Stimulated activated CD4-positive, alpha-beta T cell treated with anti-CD3 and anti-CD28 coated beads, Interleukin-4, amount 100 ng/mL, for 4 hours (primary cell): Measurements from ENCODE around the gene NIPBL.
"Not testable (repeated sequence)": the region's sequence is repeated elsewhere in the genome, so short reads cannot be mapped to it uniquely, and the experiment has no call there.

ENCODE experiments used
- DNase-seq, 2 experiments: peaks; one replicate each; pipeline ENCODE4 v3.0.0-alpha.2; 2020

Gene NIPBL

DNA sequence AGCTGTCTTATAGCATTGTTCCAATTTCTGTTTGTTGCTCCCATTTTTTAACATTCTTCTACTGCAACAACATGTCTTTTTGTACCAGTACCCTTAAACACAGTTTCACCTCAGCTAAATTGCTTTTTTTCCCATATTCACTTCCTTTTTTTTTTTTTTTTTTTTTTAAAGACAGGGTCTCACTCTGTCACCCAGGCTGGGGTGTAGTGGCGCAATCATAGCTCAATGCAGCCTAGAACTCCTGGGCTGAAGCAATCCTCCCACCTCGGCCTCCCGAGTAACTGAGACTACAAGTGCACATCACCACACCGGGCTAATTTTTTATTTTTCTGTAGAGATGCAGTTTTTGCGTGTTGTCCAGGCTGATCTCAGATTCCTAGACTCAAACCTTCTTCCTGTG, 161.3 kb downstream of the NIPBL start:
- no peak for DNase-seq

DNA sequence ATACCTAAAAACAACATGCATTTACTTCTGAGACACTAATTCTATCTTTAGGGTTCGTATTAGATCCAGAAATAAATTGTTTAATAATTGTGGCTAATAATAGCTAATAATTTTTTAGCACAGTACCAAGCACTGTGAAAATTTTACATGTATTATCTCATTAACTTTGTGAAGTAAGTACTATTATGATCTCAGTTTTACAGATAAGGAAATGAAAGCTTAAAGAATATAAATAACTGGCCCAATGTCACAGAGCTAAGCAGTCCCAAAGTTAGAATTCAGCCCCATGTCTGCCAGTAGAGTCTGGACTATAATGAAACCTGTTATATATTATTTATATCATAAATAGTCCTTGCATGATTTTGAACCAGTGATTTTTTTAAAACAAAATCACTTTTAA, 163.3 kb downstream of the NIPBL start:
- DNase-seq, result no peak

DNA sequence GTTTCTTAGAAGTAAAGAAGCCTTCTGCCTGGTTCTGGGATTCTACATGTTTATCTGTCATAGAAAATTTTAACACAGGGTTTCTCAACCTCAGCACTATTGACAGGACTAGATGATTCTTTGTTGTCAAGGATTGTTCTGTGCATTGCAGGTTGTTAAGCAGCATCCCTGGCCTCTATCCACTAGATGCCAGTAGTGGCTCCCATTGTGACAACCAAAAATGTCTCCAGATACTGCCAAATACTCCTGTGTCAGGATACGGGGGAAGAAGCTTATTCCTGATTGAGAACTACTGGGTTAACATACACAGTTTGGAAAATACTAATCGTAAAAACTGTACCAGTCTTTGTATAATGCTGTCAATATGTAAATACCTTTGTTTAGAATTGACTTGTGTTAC, 167.1 kb downstream of the NIPBL start:
- no peak for DNase-seq

DNA sequence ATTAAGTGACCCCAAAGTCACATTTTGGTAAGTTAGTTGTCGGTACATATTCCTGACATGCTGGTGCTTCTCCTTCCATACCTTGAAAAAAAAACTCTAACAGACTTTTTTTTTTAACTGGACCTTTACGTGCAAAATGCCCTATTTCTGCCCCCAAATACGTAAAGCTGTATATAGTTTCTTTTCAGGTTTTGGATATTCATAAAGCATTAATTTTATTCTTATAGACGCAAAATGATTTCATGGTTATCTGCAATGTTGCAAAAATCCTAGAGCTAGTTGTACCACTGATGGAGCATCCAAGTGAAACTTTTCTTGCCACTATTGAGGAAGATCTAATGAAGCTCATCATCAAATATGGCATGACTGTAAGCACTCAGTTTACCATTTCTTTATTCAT, 167.6 kb downstream of the NIPBL start:
- DNase-seq, result no peak

DNA sequence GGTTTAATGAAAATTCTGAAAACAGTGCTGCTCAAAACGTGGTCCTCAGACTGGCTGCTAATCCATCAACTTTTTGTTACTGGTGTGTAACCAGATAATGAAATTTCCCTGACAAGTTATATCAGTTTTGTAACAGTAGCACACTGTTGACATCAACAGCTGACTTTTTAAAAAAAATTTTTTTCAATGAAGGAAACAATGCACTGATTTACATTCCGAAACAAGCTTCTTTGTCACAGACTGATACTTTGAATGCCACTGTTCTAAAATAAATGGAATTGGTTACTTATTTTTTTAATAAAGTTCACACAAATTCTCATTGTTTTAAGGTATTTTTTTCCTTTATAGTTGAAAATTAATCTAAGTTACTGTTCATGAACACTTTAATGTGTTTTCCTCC, 169.1 kb downstream of the NIPBL start:
- no peak for DNase-seq

DNA sequence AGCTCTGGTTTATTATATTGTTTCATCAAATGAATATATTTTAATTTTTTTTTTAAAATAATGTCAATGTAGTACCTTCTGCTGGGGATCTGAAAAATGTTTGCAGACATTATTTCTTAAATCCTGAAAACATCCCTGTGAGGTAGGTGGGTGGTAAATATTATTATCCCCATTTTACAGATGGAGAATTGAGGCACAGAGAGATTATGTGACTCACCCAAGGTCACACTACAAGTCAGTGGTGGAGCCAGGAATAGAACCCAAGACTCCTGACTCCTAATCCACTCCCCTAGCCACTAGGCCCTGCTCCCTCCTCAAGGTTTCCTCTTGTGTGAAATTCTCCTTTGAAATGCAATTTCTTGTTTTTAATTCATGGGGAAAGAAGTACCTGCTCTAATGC, 171.4 kb downstream of the NIPBL start:
- DNase-seq, result no peak

DNA sequence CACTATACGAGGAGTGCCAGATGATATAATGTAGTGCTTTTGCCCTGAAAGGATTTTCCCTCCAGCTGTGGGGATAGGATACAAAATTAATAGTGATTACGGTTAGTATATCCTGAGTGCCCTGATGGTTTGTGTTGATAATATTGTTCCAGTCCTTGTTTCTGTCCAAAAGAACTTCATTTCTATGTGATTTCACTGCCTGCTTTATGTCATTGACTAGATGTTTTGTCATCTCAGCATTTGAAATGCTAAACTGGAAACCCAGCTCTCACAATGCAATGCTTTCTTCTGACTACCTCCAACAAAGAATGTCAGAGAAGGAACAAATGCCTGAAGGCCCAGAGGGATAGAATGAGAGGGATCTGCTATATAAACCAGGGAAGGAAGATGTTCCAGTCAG, 177.8 kb downstream of the NIPBL start:
- no peak for DNase-seq

DNA sequence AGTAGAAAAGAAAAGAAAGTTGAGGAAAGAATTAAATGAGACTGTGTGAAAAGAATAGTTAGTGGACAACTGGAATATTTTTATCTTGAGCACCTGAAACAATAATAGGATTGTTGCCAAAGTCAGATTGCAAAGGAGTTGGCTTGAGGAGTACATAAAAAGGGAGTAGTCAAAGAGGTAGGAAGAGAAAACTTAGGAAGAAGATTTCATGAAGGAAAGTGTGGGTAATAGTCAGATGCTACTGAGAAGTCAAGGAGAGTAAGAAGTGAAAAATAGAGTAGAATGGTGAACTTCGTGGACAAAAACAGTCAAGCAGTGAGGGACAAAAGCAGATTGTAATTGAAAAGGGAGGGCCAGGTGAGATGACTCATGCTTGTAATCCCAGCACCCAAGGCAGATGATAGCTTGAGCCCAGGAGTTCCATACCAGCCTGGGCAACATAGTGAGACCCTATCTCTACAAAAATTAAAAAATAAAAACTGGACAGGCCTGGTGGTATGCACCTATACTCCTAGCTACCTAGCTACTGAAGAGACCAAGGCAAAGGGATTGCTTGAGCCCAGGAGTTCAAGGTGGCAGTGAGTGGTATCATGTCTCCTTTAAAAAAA, 178.9 kb downstream of the NIPBL start:
- DNase-seq, result no peak

DNA sequence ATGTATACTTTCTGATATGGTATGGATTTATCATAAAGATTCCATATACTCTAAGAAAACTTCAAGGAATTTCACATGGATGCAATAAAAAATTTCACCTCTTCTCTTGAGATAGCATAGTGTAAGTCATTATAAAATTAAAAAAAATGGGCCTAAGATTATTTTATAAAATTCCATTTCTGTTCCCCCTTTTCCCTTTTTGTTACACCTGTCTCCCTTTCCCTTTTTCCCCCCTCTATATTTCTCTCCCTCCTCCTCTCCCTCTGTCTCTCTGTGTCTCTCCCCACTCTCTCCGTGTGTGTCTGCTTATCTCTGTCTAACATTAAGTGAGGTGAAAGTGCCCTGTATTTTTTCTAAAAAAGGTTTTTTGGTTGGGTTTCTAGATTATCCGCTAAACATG, 180.2 kb downstream of the NIPBL start:
- no peak for DNase-seq

DNA sequence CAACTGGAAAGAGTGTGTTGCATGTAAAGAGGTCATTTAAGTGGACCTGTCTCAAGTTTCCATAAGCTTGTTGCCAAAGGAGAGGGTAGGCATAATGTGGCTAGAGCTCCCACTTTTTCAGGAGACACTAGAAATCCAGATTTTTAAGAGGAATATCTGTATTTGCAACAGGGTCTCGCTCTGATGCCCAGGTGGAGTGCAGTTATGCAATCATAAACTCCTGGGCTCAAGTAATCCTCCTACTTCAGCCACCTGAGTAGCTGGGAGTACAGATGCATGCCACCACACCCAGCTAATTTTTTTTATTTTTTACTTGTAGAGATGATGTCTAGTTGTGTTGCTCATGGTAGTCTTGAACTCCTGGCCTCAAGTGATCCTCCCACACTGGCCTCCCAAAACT, 183.5 kb downstream of the NIPBL start:
- DNase-seq, result no peak

DNA sequence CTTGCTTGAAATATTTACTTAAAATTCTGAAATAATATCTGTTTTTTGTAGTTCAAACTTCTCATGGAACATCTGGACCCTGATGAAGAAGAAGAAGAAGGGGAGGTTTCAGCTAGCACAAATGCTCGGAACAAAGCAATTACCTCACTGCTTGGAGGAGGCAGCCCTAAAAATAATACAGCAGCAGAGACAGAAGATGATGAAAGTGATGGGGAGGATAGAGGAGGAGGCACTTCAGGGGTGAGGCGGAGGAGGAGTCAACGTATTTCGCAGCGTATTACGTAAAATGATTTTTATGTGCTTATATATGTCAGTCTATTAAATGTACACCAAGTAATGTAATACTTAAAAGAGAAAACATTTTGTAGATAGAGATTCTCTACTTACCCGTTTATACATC, 187.2 kb downstream of the NIPBL start:
- no peak for DNase-seq

DNA sequence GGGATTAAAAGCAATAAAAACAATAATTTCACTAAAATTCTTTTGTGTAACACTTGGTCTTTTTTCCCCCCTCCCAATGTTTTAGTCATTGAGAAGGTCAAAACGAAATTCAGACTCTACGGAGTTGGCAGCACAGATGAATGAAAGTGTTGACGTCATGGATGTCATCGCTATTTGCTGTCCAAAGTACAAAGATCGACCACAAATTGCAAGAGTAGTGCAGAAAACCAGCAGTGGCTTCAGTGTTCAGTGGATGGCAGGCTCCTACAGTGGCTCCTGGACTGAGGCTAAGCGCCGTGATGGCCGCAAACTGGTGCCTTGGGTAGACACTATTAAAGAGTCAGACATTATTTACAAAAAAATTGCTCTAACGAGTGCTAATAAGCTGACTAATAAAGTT, 187.9 kb downstream of the NIPBL start:
- DNase-seq, result no peak

DNA sequence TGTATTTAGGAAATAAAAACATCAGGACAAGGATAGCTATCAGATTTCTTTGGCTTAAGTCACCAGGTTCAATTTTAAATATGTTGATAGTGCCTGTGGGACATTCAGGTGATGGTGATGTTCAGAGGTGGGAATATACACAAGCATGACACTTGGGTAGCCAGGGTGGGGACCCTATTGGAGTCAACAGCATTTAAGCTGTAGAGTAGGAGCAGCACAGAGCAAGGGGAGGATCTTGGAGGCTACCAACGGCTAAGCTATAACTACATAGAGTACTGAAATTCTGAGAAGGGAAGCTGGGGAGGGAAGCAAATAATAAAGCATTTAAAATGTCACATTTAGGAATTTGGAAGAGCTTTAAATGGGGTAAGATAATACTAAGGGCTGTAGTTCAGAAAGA, 194.9 kb downstream of the NIPBL start:
- DNase-seq, result no peak

DNA sequence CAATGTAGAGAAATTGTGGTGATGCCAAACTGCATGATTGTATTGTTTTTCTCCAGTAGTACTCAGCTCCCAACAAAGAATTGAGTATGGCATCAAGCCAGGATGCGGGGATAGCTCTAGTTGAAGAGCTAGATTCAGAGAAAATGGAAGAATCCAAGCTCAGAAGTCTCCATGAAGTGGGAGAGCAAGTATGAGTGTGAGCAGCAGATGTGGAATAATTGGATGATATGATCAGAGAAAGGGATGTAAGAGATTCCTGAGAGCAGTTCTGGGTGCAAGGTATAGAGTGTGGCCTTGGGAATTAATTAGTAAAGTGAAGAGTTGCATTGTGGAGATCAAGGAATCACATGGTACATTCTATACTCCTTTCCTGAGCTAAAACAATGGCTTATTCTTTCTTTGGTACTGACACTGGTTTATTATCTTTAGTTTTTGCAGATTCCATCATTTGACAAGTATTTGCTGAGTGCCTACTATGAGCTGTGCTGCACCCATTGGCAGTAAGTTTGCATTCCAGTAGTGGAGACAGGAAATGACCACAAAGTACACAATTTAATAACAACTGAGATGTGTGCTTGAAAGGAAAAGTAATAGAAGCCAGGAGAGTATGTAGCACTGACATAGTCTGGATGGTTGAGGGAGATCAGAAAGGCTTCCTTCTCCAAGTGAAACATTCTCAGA, 195.5 kb downstream of the NIPBL start:
- no peak for DNase-seq

DNA sequence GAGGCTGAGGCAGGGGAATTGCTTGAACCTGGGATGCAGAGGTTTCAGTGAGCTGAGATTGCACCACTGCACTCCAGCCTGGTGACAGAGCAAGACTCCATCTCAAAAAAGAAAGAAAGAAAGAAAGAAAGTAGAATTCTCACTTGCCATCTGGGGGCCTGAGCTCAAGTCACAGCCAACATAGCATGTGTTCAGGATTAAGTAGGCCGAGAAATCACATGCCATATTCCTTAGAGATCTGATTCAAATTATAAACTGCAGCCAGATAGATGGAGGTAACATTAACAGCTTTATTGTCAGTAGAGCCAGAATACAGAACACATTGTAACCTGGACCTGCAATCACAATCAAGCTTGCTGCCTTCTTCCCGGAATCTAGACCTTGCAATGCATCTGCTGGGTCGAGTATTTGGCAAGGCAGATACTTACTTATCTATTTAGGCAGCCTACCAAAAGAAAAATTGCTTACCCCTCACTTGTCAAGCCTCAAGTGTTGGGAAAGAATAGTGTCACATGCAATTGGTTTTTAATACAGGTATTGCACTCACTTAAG, 198.9 kb downstream of the NIPBL start:
- DNase-seq, result no peak

DNA sequence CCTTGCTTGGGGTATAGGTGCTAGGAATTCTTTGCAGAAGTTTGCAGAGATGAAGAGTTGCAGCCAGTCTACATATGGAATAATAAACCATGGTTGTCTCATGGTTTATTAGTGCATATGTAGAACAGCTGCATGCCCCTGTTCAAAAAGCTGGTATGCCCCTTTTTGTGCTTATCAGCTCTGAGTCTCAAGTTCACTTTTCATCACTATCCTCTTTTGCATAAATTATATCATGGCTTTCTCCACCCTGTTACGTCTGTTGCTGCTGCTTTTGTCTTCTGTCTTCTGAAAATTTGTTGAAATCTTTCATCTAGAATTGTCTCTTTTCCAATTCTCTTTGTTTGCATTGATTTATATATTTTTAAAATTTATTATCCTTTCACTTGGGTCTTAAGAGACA, 200.6 kb downstream of the NIPBL start:
- DNase-seq, result no peak

DNA sequence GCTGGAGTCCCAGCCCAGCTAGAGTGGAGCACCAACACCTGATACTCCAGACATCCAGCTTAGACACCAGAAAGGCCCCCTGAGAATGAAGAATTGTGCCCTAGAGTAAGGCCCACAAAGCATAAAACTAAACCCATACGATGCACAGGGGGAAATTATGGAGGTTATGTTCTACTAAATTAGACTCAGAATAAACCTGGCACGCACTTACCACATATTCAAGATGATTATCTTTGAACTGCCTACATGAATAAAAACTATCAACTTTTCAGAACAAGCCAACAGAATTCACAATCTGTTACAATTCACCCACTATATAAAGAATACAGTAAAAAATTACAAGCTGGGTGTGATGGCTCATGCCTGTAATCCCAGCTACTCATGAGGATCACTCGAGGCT, 204.1 kb downstream of the NIPBL start:
- DNase-seq, result no peak

DNA sequence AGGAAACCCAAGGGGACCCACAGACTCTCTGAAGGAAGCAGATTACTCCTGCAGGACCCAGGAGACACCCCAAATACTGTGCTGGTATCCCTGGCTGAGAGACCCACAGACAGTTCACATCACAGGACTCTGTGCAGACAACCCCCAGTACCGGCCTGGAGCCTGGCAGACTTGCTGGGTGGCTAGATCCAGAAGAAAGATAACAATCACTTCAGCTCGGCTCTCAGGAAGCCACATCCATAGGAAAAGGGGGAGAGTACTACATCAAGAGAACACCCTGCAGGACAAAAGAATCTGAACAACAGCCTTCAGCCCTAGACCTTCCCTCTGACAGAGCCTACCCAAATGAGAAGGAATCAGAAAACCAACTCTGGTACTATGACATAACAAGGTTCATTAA, 206.4 kb downstream of the NIPBL start:
- DNase-seq, result not testable (repeated sequence)

DNA sequence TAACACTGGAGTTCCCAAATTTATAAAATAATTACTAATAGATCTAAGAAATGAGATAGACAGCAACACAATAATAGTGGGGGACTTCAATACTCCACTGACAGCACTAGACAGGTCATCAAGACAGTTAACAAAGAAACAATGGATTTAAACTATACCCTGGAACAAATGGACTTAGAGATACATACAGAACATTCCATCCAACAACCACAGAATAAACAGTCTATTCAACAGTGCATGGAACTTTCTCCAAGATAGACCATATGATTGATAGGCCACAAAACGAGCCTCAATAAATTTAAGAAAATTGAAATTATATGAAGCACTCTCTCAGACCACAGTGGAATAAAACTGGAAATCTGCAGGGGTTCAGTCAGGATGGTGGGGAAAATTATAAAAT, 209.5 kb downstream of the NIPBL start:
- not testable (repeated sequence) for DNase-seq

DNA sequence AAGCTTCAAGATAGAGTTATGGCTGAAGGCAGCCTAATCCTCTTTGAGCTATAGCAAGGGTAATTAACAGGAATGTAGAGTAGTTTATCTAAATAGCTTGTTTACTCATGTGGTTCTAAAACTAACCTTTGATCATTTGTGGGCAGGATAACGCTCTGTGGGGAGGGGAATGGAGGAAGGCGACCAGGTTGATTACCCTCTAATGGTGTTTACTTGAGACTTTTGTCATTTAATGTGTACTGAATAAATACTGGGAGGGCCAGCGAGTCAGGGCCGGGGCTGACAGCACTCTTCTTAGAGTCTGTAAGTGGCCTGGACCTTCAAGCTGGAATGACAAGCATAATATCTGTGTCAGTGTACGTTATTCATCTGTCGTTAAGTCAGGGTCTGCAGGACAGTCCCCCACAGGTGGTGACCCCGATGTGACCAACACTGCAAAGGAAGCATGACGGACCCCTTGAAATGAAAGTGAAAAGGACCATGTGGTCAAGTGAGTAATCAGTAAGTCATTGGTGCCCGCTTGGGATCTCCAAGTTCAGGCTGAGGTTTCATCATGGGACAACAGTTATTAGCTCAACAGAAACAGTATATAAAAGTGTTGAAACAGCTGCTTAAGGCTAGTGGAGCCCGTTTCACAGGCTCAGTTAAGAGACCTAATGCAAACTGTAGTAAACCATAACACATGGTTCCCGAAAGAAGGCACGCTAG, 210.1 kb downstream of the NIPBL start:
- no peak for DNase-seq

DNA sequence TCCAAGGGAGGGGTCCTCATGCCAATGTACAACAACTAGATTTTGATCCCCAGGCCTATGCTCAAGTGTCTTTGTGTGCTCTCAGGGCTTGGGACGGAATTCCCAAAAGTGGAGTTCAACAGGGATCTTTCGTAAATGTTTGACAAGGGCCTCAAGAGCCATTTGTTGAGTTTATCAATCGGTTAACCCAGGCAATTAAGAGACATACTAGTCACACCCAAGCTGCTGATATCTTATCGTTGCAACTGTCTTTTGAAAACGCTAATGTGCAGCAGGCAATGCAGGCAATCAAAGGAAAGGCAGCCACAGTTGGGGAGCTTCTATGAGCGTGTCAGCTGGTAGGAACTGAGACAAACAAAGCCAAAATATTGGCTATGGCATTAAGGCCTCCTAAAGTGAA, 211.4 kb downstream of the NIPBL start:
- DNase-seq, result no peak

DNA sequence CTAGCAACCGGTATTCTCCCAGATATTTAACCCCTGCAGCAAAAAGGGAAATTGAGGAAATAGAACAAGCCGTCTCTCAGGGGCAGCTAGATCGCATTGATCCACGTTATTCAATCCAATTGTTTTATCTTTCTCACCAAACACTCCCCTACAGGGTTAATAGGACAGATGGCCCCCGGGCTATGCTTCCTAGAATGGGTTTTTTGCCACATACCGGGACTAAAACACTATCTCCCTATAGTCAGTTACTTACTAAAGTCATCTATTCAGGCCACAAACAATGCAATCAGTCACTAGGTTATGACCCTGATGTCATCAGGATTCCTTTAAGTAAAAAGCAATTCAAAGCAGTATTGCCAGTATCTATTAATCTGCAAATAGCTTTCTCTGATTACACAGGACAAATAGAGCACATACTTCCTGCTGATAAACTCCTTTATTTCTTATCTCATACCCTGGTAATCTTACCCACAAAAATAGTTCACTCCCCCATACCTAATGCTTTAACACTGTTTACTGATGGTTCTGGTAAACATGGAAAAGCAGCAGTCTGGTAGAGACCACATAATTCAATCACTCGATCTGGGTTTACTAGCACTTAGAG, 213.7 kb downstream of the NIPBL start:
- DNase-seq, result no peak

DNA sequence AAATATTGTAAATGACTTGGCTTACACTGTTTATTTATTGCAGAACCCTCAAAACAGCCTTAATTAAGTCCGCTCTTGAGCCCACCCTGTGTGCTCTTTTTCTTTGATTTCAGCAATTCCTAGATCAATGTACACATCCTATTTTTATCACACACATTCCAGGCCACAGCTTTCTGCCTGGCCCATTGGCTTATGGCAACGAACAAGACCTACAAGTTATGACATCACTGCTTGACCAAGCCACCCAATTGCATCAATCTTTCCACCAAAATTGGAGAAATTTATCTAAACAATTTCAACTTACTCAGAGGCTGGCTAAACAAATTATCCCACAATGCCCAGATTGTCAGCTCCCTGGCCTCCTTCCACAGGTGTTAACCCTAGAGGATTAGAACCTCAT, 214.2 kb downstream of the NIPBL start:
- DNase-seq, result no peak

DNA sequence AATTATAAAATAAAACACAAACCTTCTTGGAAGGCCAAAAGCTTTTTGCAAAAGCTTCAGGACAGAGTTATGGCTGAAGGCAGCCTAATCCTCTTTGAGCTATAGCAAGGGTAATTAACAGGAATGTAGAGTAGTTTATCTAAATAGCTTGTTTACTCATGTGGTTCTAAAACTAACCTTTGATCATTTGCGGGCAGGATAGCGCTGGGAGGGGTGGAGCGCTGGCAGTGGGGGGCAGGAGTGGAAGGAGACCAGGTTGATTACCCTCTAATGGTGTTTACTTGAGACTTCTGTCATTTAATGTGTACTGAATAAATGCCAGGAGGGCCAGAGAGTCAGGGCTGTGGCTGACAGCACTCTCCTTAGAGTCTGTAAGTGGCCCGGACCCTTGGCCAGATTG, 217.2 kb downstream of the NIPBL start:
- not testable (repeated sequence) for DNase-seq
